SK-N-SH treated with all-trans-retinoic acid at 6 μM for 48 hours (cell line): Measurements from ENCODE around the gene PMEPA1.

ENCODE experiments used
- ATAC-seq: fragments of 200-7000 bp; cut with Tn5 transposase; 3 replicates; pipeline ENCODE4 v1.9.1; 2020; ENCODE audit warnings: mild to moderate bottlenecking, moderate library complexity
- CREB5 ChIP-seq: fragments of 250-450 bp; sonication (Bioruptor Pico); IDR thresholded peaks from 2 replicates; pipeline ENCODE4 v1.5.1; 2020; ENCODE audit warnings: low read depth, mild to moderate bottlenecking, moderate library complexity
- OSR1 ChIP-seq: fragments of 250-450 bp; sonication (Bioruptor Pico); IDR thresholded peaks from 2 replicates; pipeline ENCODE4 v1.8.0; 2022; ENCODE audit warnings: moderate library complexity, mild to moderate bottlenecking, inconsistent platforms
- PATZ1 ChIP-seq: fragments of 250-450 bp; sonication (Bioruptor Pico); IDR thresholded peaks from 2 replicates; pipeline ENCODE4 v1.8.0; 2020; ENCODE audit warnings: mild to moderate bottlenecking, moderate library complexity, borderline replicate concordance
- POU6F1 ChIP-seq: fragments of 250-450 bp; sonication (Bioruptor Pico); IDR thresholded peaks from 2 replicates; pipeline ENCODE4 v1.8.0; 2021; ENCODE audit warnings: low read depth, mild to moderate bottlenecking, moderate library complexity, borderline replicate concordance
- RARB ChIP-seq: fragments of 250-450 bp; sonication (Bioruptor Pico); IDR thresholded peaks from 2 replicates; pipeline ENCODE4 v1.8.0; 2021; ENCODE audit warnings: mild to moderate bottlenecking, moderate library complexity
- SNAI2 ChIP-seq: fragments of 250-450 bp; sonication (Bioruptor Pico); IDR thresholded peaks from 2 replicates; pipeline ENCODE4 v1.5.0; 2020; ENCODE audit warnings: mild to moderate bottlenecking, moderate library complexity
- TCF4 ChIP-seq: fragments of 250-450 bp; sonication (Bioruptor Pico); IDR thresholded peaks from 2 replicates; pipeline ENCODE4 v1.8.0; 2021; ENCODE audit warnings: mild to moderate bottlenecking, moderate library complexity, borderline replicate concordance
- TOX ChIP-seq: fragments of 250-450 bp; sonication (Bioruptor Pico); IDR thresholded peaks from 2 replicates; pipeline ENCODE4 v1.8.0; 2021; ENCODE audit warnings: mild to moderate bottlenecking, moderate library complexity, borderline replicate concordance
- TSHZ2 ChIP-seq: fragments of 250-450 bp; sonication (Bioruptor Pico); IDR thresholded peaks from 2 replicates; pipeline ENCODE4 v1.5.0; 2020; ENCODE audit warnings: mild to moderate bottlenecking, moderate library complexity
- ZC3H10 ChIP-seq: fragments of 250-450 bp; sonication (Bioruptor Pico); IDR thresholded peaks from 2 replicates; pipeline ENCODE4 v1.5.1; 2021; ENCODE audit warnings: mild to moderate bottlenecking, moderate library complexity
- ZFP30 ChIP-seq: fragments of 450-650 bp; formaldehyde crosslinking; IDR thresholded peaks from 2 replicates; pipeline ENCODE4 v1.5.0; 2022; ENCODE audit warnings: mild to moderate bottlenecking, moderate library complexity
- ZNF565 ChIP-seq: fragments of 450-650 bp; formaldehyde crosslinking; conservative IDR thresholded peaks from 2 replicates; pipeline ENCODE4 v1.5.0; 2020; ENCODE audit warnings: low read depth, mild to moderate bottlenecking, moderate library complexity
- ZNF8 ChIP-seq: fragments of 450-650 bp; formaldehyde crosslinking; IDR thresholded peaks from 2 replicates; pipeline ENCODE4 v1.5.0; 2020; ENCODE audit warnings: mild to moderate bottlenecking, moderate library complexity

The PMEPA1 gene

GRCh38 chr20:57616143-57616951, 93.5 kb downstream of the PMEPA1 start (continued):
- TF ChIP-seq POU6F1 (CRISPR knock-in tag), result no peak
- no peak for TF ChIP-seq ZFP30
- no peak for TF ChIP-seq CREB5
- TF ChIP-seq SNAI2 (CRISPR knock-in tag), result no peak
- no peak for TF ChIP-seq RARB (CRISPR knock-in tag)
- no peak for TF ChIP-seq TCF4 (CRISPR knock-in tag)
- TF ChIP-seq ZC3H10 (CRISPR knock-in tag), result no peak
- no peak for TF ChIP-seq PATZ1 (CRISPR knock-in tag)

- TF ChIP-seq ZNF8 (no peak), SNAI2 (CRISPR knock-in tag) (no peak)
- ATAC-seq, result no peak
Measured at GRCh38 chr20:57615445-57615811, 94.4 kb downstream of the PMEPA1 start.

- TF ChIP-seq ZNF565 (no peak), TSHZ2 (CRISPR knock-in tag) (no peak), PATZ1 (CRISPR knock-in tag) (no peak), POU6F1 (CRISPR knock-in tag) (no peak), OSR1 (no peak), TOX (CRISPR knock-in tag) (no peak), RARB (CRISPR knock-in tag) (no peak), ZFP30 (no peak)
- no peak for ATAC-seq
Measured at GRCh38 chr20:57614490-57615444, 95.0 kb downstream of the PMEPA1 start.
